CD4-positive, alpha-beta T cell (primary cell): ENCODE results near the gene LRG1. TPM values are rescaled to one million over a fixed set of nuclear protein-coding genes. Genes with fewer than 3 reads are reported as not detected.

Experiments used
- ATAC-seq: fragments of 200-7000 bp; cut with Tn5 transposase; one replicate; pipeline ENCODE4 v1.10.0; 2022; ENCODE audit warnings: mild to moderate bottlenecking; ENCODE audit not compliant: poor library complexity
- CTCF ChIA-PET: fragments of 350-600 bp; sonication (Branson Sonifier 250); formaldehyde crosslinking; loops from one replicate; lab custom pipeline; 2021; ENCODE audit warnings: antibody characterized with exemption, inconsistent platforms; lab: Charles Lee
- POLR2A ChIA-PET: fragments of 350-600 bp; sonication (Branson Sonifier 250); formaldehyde crosslinking; loops from one replicate; lab custom pipeline; 2021; ENCODE audit warnings: antibody characterized with exemption, inconsistent platforms; lab: Charles Lee
- DNase-seq, 14 experiments: peaks; one replicate each; pipeline ENCODE4 v3.0.0-alpha.2; 2013 to 2020; ENCODE audit warnings: mixed read lengths in 2 of 14
- H3K27ac ChIP-seq, 2 donors: one replicate each; pipeline versions ENCODE4 v1.5.1 to v1.7.0; 2013; ENCODE audit warnings: low read length in 2 of 2, low read depth in 1 of 2, mild to moderate bottlenecking in 1 of 2
- H3K27me3 ChIP-seq, 2 experiments: 1 replicate in 1 of 2; 2 replicates in 1 of 2; pipeline versions ENCODE4 v1.6.1 to v1.7.0; 2013; ENCODE audit warnings: low read length in 2 of 2, control low read depth in 1 of 2, mild to moderate bottlenecking in 1 of 2, moderate library complexity in 1 of 2; ENCODE audit not compliant: insufficient read depth in 2 of 2, control insufficient read depth in 1 of 2
- H3K36me3 ChIP-seq: one replicate; pipeline ENCODE4 v1.6.1; 2013; ENCODE audit warnings: low read length, control low read depth; ENCODE audit not compliant: insufficient read depth
- H3K4me1 ChIP-seq: one replicate; pipeline ENCODE4 v1.6.1; 2013; ENCODE audit warnings: low read length, control low read depth; ENCODE audit not compliant: insufficient read depth
- H3K4me3 ChIP-seq: one replicate; pipeline ENCODE4 v1.5.1; 2013; ENCODE audit warnings: mild to moderate bottlenecking, low read length, moderate library complexity
- H3K9me3 ChIP-seq, 2 experiments: 1 replicate in 1 of 2; 2 replicates in 1 of 2; pipeline versions ENCODE4 v1.6.1 to v1.7.0; 2013; ENCODE audit warnings: low read length in 2 of 2, mild to moderate bottlenecking in 2 of 2, control low read depth in 1 of 2, moderate library complexity in 1 of 2; ENCODE audit not compliant: control insufficient read depth in 1 of 2, insufficient read depth in 1 of 2
- H3K27ac Mint-ChIP-seq: one replicate; pipeline ENCODE4 v1.8.0; 2020; ENCODE audit warnings: mixed read lengths
- H3K27me3 Mint-ChIP-seq: one replicate; pipeline ENCODE4 v1.8.0; 2021; ENCODE audit warnings: mixed read lengths
- H3K36me3 Mint-ChIP-seq: one replicate; pipeline ENCODE4 v1.8.0; 2021; ENCODE audit warnings: low read depth, mixed read lengths
- H3K4me1 Mint-ChIP-seq: one replicate; pipeline ENCODE4 v1.8.0; 2021; ENCODE audit warnings: low read depth, mixed read lengths
- H3K4me3 Mint-ChIP-seq: one replicate; pipeline ENCODE4 v1.8.0; 2020; ENCODE audit warnings: mild to moderate bottlenecking, mixed read lengths
- H3K9me3 Mint-ChIP-seq: one replicate; pipeline ENCODE4 v1.8.0; 2020; ENCODE audit warnings: mixed read lengths
- intact Hi-C, 2 experiments: fragments of 100-400 bp; cut with DNase I in 1 of 2; cut with micrococcal nuclease in 1 of 2; formaldehyde crosslinking; loops; one replicate each; pipeline versions ENCODE4 v1.15.1 to v1.9.0; 2023 to 2025; cut with DNase I, micrococcal nuclease
- total RNA-seq, 174 experiments: library from RNA in 2 of 174; stranded (reverse) in 2 of 174; gene quantifications; one replicate each; pipeline ENCODE4 v1.2.3 and lab custom pipeline; 2021 to 2026
- TF ChIP-seq, protein P1 (sequence below): fragments of 200-600 bp; IDR thresholded peaks from one replicate; pipeline ENCODE4 v1.8.0; 2022; ENCODE audit warnings: antibody characterized with exemption, mild to moderate bottlenecking

The LRG1 gene
- total RNA-seq, 2 experiments from 2014 or later, result not detected

- no peaks in the 10 kb centered on the region for H3K9me3 Mint-ChIP-seq
- H3K4me3 Mint-ChIP-seq, result no peak overlapping the region
- H3K27ac Mint-ChIP-seq, result no peak overlapping the region
- Histone ChIP-seq H3K27me3 (peaks cover 18 to 28% of the 10 kb centered on the region in 2 experiments), H3K9me3 (peaks cover 0 to 30% of the 10 kb centered on the region in 2 experiments), H3K36me3 (no peaks in the 10 kb centered on the region), H3K4me1 (peaks cover 17% of the 10 kb centered on the region), H3K27ac (no peak overlapping the region), H3K4me3 (no peak overlapping the region)
- peaks cover 31% of the 10 kb centered on the region for H3K27me3 Mint-ChIP-seq
- H3K4me1 Mint-ChIP-seq, result no peaks in the 10 kb centered on the region
- TF ChIP-seq, protein P1, sequence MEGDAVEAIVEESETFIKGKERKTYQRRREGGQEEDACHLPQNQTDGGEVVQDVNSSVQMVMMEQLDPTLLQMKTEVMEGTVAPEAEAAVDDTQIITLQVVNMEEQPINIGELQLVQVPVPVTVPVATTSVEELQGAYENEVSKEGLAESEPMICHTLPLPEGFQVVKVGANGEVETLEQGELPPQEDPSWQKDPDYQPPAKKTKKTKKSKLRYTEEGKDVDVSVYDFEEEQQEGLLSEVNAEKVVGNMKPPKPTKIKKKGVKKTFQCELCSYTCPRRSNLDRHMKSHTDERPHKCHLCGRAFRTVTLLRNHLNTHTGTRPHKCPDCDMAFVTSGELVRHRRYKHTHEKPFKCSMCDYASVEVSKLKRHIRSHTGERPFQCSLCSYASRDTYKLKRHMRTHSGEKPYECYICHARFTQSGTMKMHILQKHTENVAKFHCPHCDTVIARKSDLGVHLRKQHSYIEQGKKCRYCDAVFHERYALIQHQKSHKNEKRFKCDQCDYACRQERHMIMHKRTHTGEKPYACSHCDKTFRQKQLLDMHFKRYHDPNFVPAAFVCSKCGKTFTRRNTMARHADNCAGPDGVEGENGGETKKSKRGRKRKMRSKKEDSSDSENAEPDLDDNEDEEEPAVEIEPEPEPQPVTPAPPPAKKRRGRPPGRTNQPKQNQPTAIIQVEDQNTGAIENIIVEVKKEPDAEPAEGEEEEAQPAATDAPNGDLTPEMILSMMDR, result no peak
- ChIA-PET CTCF (no interaction called here), POLR2A (no interaction called here)
- intact Hi-C loops, result no loop called here
- DNase-seq (no peak), ATAC-seq (no peak)
- H3K36me3 Mint-ChIP-seq, result no peaks in the 10 kb centered on the region
Observed at GRCh38 chr19:4539169-4539692, 605 bp downstream of the LRG1 start.

- Mint-ChIP-seq H3K27me3 (peaks cover 37% of the 10 kb centered on the region), H3K9me3 (no peaks in the 10 kb centered on the region), H3K36me3 (no peaks in the 10 kb centered on the region), H3K4me3 (no peak overlapping the region), H3K4me1 (no peaks in the 10 kb centered on the region), H3K27ac (no peak overlapping the region)
- TF ChIP-seq, protein P1, result no peak
- intact Hi-C loops, result no loop called here
- DNase-seq, result no peak
- no peak for ATAC-seq
- H3K27ac ChIP-seq, result no peak overlapping the region
- ChIA-PET POLR2A (no interaction called here), CTCF (no interaction called here)
- H3K4me1 ChIP-seq, result peaks cover 17% of the 10 kb centered on the region
- peaks cover 18 to 28% of the 10 kb centered on the region in 2 experiments for H3K27me3 ChIP-seq
- no peak overlapping the region for H3K4me3 ChIP-seq
- no peaks in the 10 kb centered on the region for H3K36me3 ChIP-seq
- H3K9me3 ChIP-seq, result peaks cover 0 to 30% of the 10 kb centered on the region in 2 experiments
Observed at GRCh38 chr19:4538601-4538954, 1.3 kb downstream of the LRG1 start.

DNA sequence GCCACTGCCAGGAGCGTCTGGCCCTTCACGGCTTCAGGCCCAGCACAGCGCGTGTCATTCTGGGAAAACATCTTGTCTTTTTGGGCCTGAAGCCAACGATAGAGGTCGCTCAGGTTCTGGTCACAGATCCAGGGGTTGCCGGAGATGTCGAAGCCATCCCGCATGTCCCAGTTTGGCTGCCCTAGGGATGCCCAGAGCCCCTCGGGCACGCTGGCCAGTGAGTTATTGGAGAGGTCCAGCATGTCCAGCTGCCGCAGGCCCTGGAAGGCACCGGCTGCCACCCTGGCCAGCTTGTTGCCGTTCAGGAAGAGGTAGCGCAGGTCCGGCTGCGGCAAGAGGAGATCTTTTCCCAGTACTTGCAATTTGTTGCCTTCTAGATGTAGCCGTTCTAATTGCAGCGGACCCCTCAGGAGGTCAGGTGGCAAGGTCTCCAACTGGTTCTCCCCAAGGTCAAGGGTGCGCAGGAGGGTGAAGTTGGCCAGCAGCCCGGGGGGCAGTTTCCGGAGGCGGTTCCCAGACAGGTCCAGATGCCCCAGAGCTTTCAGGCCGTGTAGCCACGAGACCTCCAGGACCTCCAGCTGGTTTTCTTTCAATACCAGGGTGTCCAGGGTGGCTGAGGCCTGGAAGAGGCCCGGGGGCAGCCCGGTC, 1.8 kb downstream of the LRG1 start:
- Histone ChIP-seq H3K4me3 (no peak overlapping the region), H3K27ac (no peak overlapping the region), H3K36me3 (no peaks in the 10 kb centered on the region), H3K27me3 (peaks cover 18 to 28% of the 10 kb centered on the region in 2 experiments), H3K4me1 (peaks cover 17% of the 10 kb centered on the region), H3K9me3 (peaks cover 0 to 30% of the 10 kb centered on the region in 2 experiments)
- H3K27me3 Mint-ChIP-seq, result peaks cover 41% of the 10 kb centered on the region
- intact Hi-C loops, result no loop called here
- H3K4me1 Mint-ChIP-seq, result no peaks in the 10 kb centered on the region
- no peaks in the 10 kb centered on the region for H3K9me3 Mint-ChIP-seq
- DNase-seq, result no peak
- TF ChIP-seq, protein P1, result no peak
- CTCF ChIA-PET, result no interaction called here
- H3K36me3 Mint-ChIP-seq, result no peaks in the 10 kb centered on the region
- H3K27ac Mint-ChIP-seq, result no peak overlapping the region
- POLR2A ChIA-PET, result no interaction called here
- no peak for ATAC-seq
- no peak overlapping the region for H3K4me3 Mint-ChIP-seq
